Activated T-cell treated with anti-CD3 and anti-CD28 coated beads, Interleukin-2, amount 50 U/mL, for 72 hours (primary cell): ENCODE results near the gene UBXN7. TPM values are rescaled to one million over a fixed set of nuclear protein-coding genes. Genes with fewer than 3 reads are reported as not detected.
"Not testable (repeated sequence)": the region's sequence is repeated elsewhere in the genome, so short reads cannot be mapped to it uniquely, and the experiment has no call there.

Experiments used
- ATAC-seq, 2 donors: fragments of 150-1000 bp; cut with Tn5 transposase; replicated peaks in 1 of 2; 2 replicates each; pipeline ENCODE4 v1.10.0; 2021; ENCODE audit warnings: moderate library complexity in 2 of 2, mild to moderate bottlenecking in 1 of 2
- DNase-seq, 2 donors: peaks; one replicate each; pipeline ENCODE4 v3.0.0; 2021 to 2022; ENCODE audit warnings: mixed read lengths in 1 of 2
- H3K27ac Mint-ChIP-seq: one replicate; pipeline ENCODE4 v1.8.0; 2022; ENCODE audit warnings: mild to moderate bottlenecking, moderate library complexity, mixed read lengths
- H3K27me3 Mint-ChIP-seq: one replicate; pipeline ENCODE4 v1.8.0; 2022; ENCODE audit warnings: low read depth, mixed read lengths
- H3K36me3 Mint-ChIP-seq, 2 donors: one replicate each; pipeline ENCODE4 v1.8.0; 2022; ENCODE audit warnings: mixed read lengths in 2 of 2, mild to moderate bottlenecking in 1 of 2; ENCODE audit not compliant: insufficient read depth in 2 of 2
- H3K4me1 Mint-ChIP-seq: one replicate; pipeline ENCODE4 v1.8.0; 2022; ENCODE audit warnings: low read depth, mixed read lengths
- H3K4me3 Mint-ChIP-seq, 2 donors: one replicate each; pipeline ENCODE4 v1.8.0; 2022; ENCODE audit warnings: mild to moderate bottlenecking in 2 of 2, mixed read lengths in 2 of 2, moderate library complexity in 2 of 2
- H3K9me3 Mint-ChIP-seq, 2 donors: one replicate each; pipeline ENCODE4 v1.8.0; 2022; ENCODE audit warnings: mixed read lengths in 2 of 2
- total RNA-seq, 2 donors: library from RNA; stranded (reverse); gene quantifications; one replicate each; pipeline ENCODE4 v1.2.3, GENCODE V29; 2022

The UBXN7 gene
- total RNA-seq, 2 donors from 2014 or later, result 77.3 to 89.6 TPM

GRCh38 chr3:196317687-196318467, 114.3 kb downstream of the UBXN7 start, which contains the start of gene DYNLT2B:
DYNLT2B (minus strand) TSS chr3:196318240; CDS start chr3:196318152, 88 bp downstream.
- H3K36me3 Mint-ChIP-seq, result peaks cover 2 to 5% of the 10 kb centered on the region in 2 donors
- H3K4me3 Mint-ChIP-seq, result peak within 1 kb of the TSS; percentile 96 to 97
- DNase-seq (peak; percentile 92), ATAC-seq (peak; percentile 95 to 96)
- no peaks in the 10 kb centered on the region for H3K9me3 Mint-ChIP-seq
- no peaks in the 10 kb centered on the region for H3K27me3 Mint-ChIP-seq
- H3K27ac Mint-ChIP-seq, result peak within 1 kb of the TSS; percentile 95
- H3K4me1 Mint-ChIP-seq, result peaks cover 6% of the 10 kb centered on the region

- H3K4me1 Mint-ChIP-seq, H3K36me3 Mint-ChIP-seq, DNase-seq, ATAC-seq, H3K27me3 Mint-ChIP-seq, H3K9me3 Mint-ChIP-seq: not testable (repeated sequence)
- peak overlapping the region; percentile 89 for H3K27ac Mint-ChIP-seq
- peak overlapping the region; percentile 96 to 97 for H3K4me3 Mint-ChIP-seq
Observed at GRCh38 chr3:196316799-196317686, 115.2 kb downstream of the UBXN7 start.

- H3K4me3 Mint-ChIP-seq, result no peak overlapping the region
- no peaks in the 10 kb centered on the region for H3K9me3 Mint-ChIP-seq
- peaks cover 2 to 5% of the 10 kb centered on the region in 2 donors for H3K36me3 Mint-ChIP-seq
- H3K4me1 Mint-ChIP-seq, result peaks cover 6% of the 10 kb centered on the region
- no peaks in the 10 kb centered on the region for H3K27me3 Mint-ChIP-seq
- DNase-seq (no peak), ATAC-seq (no peak)
- no peak overlapping the region for H3K27ac Mint-ChIP-seq
Observed at GRCh38 chr3:196315821-196316220, 116.4 kb downstream of the UBXN7 start.

GRCh38 chr3:196314597-196314996, 117.6 kb downstream of the UBXN7 start:
- Mint-ChIP-seq H3K27me3 (no peaks in the 10 kb centered on the region), H3K4me1 (peaks cover 5% of the 10 kb centered on the region), H3K36me3 (peaks cover 2 to 5% of the 10 kb centered on the region in 2 donors), H3K9me3 (no peaks in the 10 kb centered on the region), H3K4me3 (no peak overlapping the region), H3K27ac (no peak overlapping the region)
- ATAC-seq, result no peak
- DNase-seq, result no peak

GRCh38 chr3:196314086-196314485, 118.1 kb downstream of the UBXN7 start:
- not testable (repeated sequence) for H3K27ac Mint-ChIP-seq, H3K4me1 Mint-ChIP-seq, ATAC-seq, H3K36me3 Mint-ChIP-seq, H3K9me3 Mint-ChIP-seq, DNase-seq, H3K4me3 Mint-ChIP-seq, H3K27me3 Mint-ChIP-seq

- not testable (repeated sequence) for H3K27ac Mint-ChIP-seq, H3K4me1 Mint-ChIP-seq, H3K36me3 Mint-ChIP-seq
Observed at GRCh38 chr3:196302960-196303359, 129.3 kb downstream of the UBXN7 start.

GRCh38 chr3:196302551-196302950, 129.7 kb downstream of the UBXN7 start:
- H3K9me3 Mint-ChIP-seq, H3K4me1 Mint-ChIP-seq, ATAC-seq, H3K36me3 Mint-ChIP-seq, H3K4me3 Mint-ChIP-seq, H3K27me3 Mint-ChIP-seq, H3K27ac Mint-ChIP-seq, DNase-seq: not testable (repeated sequence)

More at GRCh38 chr3:196302960-196303359, 129.3 kb downstream of the UBXN7 start:
- not testable (repeated sequence) for ATAC-seq, H3K27me3 Mint-ChIP-seq, H3K4me3 Mint-ChIP-seq, H3K9me3 Mint-ChIP-seq, DNase-seq

- Mint-ChIP-seq H3K4me1 (no peaks in the 10 kb centered on the region), H3K27ac (no peak overlapping the region), H3K9me3 (no peaks in the 10 kb centered on the region), H3K4me3 (no peak overlapping the region), H3K27me3 (no peaks in the 10 kb centered on the region), H3K36me3 (peaks cover 2 to 3% of the 10 kb centered on the region in 2 donors)
- ATAC-seq (no peak), DNase-seq (no peak)
Observed at GRCh38 chr3:196298521-196298920, 133.7 kb downstream of the UBXN7 start.

Other genes with a start within 250 kb of the UBXN7 start
- not detected for gene ZDHHC19, start 221.0 kb downstream of the UBXN7 start, total RNA-seq
- not detected for gene SLC51A, start 215.9 kb downstream of the UBXN7 start, total RNA-seq
- 10 to 100 TPM; 52.0 to 56.9 TPM for gene PCYT1A, start 144.7 kb downstream of the UBXN7 start, total RNA-seq
- gene DYNLT2B, start 114.2 kb downstream of the UBXN7 start, total RNA-seq, result 10 to 100 TPM; 18.9 to 20.4 TPM
- not detected for gene TM4SF19, start 94.0 kb downstream of the UBXN7 start, total RNA-seq
- 10 to 100 TPM; 32.0 to 37.7 TPM for gene RNF168, start 71.3 kb upstream of the UBXN7 start, total RNA-seq
- not detected for gene SMCO1, start 82.9 kb upstream of the UBXN7 start, total RNA-seq
- gene WDR53, start 136.1 kb upstream of the UBXN7 start, total RNA-seq, result 10 to 100 TPM; 20.3 to 27.6 TPM
- 10 to 100 TPM; 14.0 to 16.9 TPM for gene FBXO45, start 136.2 kb upstream of the UBXN7 start, total RNA-seq
- gene NRROS, start 207.3 kb upstream of the UBXN7 start, total RNA-seq, result 10 to 100 TPM; 15.2 to 20.6 TPM